Osteoblast (primary cell): ENCODE results near the gene ATP1B3. TPM values are rescaled to one million over a fixed set of nuclear protein-coding genes. Genes with fewer than 3 reads are reported as not detected.

Source experiments
- DNase-seq: peaks from one replicate; pipeline ENCODE4 v3.0.0; 2011; ENCODE audit warnings: low spot score, mixed read lengths; ENCODE audit not compliant: insufficient read length; ENCODE audit errors: missing footprints
- H2AFZ ChIP-seq: 2 replicates; pipeline ENCODE4 v1.6.0; 2011; ENCODE audit warnings: mild to moderate bottlenecking, low read length
- H3K27ac ChIP-seq: 2 replicates; pipeline ENCODE4 v1.5.1; 2011; ENCODE audit warnings: mild to moderate bottlenecking, low read depth, low read length, moderate library complexity
- H3K27me3 ChIP-seq: 2 replicates; pipeline ENCODE4 v1.6.0; 2012; ENCODE audit warnings: mild to moderate bottlenecking, control low read depth, inconsistent platforms, low read length, moderate library complexity; ENCODE audit not compliant: insufficient read depth
- H3K36me3 ChIP-seq: 2 replicates; pipeline ENCODE4 v1.5.1; 2011; ENCODE audit warnings: mild to moderate bottlenecking, low read length, control low read depth, moderate library complexity; ENCODE audit not compliant: insufficient read depth
- H3K4me1 ChIP-seq: 2 replicates; pipeline ENCODE4 v1.5.1; 2011; ENCODE audit warnings: mild to moderate bottlenecking, low read length, control low read depth, moderate library complexity; ENCODE audit not compliant: insufficient read depth
- H3K4me2 ChIP-seq: 2 replicates; pipeline ENCODE4 v1.6.0; 2011; ENCODE audit warnings: mild to moderate bottlenecking, low read length; ENCODE audit not compliant: insufficient read depth
- H3K4me3 ChIP-seq: fragments of 200-600 bp; sonication (generic); 3 replicates; pipeline ENCODE4 v1.5.1; 2012; ENCODE audit warnings: mild to moderate bottlenecking, low read length, inconsistent platforms; ENCODE audit not compliant: insufficient read depth
- H3K79me2 ChIP-seq: 2 replicates; pipeline ENCODE4 v1.6.0; 2012; ENCODE audit warnings: mild to moderate bottlenecking, low read length, control low read depth, inconsistent platforms; ENCODE audit not compliant: insufficient read depth
- H3K9me3 ChIP-seq: 2 replicates; pipeline ENCODE4 v1.5.1; 2011; ENCODE audit warnings: low read depth, low read length, control low read depth
- H4K20me1 ChIP-seq: 2 replicates; pipeline ENCODE4 v1.6.0; 2012; ENCODE audit warnings: mild to moderate bottlenecking, low read length, control low read depth; ENCODE audit not compliant: insufficient read depth
- total RNA-seq: library from RNA; depleted of rRNA; stranded (reverse); fragments of >200 nt; gene quantifications from 2 replicates; pipeline ENCODE4 v1.2.3, GENCODE V29; 2012
- TF ChIP-seq, protein P1 (sequence below): IDR thresholded peaks from 2 replicates; pipeline ENCODE4 v1.5.1; 2011; ENCODE audit warnings: mild to moderate bottlenecking, low read depth, low read length, moderate library complexity; ENCODE audit errors: extremely low read depth

Gene ATP1B3
- total RNA-seq, 1 donor, result 37.3 TPM

GRCh38 chr3:141834292-141834691, 42.2 kb upstream of the ATP1B3 start:
- Histone ChIP-seq H3K9me3 (no peaks in the 10 kb centered on the region), H3K4me2 (no peak overlapping the region), H3K79me2 (no peaks in the 10 kb centered on the region), H3K27me3 (peaks cover 3% of the 10 kb centered on the region), H2AFZ (no peak overlapping the region), H3K4me3 (no peak overlapping the region), H3K36me3 (no peaks in the 10 kb centered on the region), H4K20me1 (no peaks in the 10 kb centered on the region), H3K27ac (no peak overlapping the region), H3K4me1 (no peaks in the 10 kb centered on the region)
- TF ChIP-seq, protein P1, sequence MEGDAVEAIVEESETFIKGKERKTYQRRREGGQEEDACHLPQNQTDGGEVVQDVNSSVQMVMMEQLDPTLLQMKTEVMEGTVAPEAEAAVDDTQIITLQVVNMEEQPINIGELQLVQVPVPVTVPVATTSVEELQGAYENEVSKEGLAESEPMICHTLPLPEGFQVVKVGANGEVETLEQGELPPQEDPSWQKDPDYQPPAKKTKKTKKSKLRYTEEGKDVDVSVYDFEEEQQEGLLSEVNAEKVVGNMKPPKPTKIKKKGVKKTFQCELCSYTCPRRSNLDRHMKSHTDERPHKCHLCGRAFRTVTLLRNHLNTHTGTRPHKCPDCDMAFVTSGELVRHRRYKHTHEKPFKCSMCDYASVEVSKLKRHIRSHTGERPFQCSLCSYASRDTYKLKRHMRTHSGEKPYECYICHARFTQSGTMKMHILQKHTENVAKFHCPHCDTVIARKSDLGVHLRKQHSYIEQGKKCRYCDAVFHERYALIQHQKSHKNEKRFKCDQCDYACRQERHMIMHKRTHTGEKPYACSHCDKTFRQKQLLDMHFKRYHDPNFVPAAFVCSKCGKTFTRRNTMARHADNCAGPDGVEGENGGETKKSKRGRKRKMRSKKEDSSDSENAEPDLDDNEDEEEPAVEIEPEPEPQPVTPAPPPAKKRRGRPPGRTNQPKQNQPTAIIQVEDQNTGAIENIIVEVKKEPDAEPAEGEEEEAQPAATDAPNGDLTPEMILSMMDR, result no peak
- no peak for DNase-seq

DNA sequence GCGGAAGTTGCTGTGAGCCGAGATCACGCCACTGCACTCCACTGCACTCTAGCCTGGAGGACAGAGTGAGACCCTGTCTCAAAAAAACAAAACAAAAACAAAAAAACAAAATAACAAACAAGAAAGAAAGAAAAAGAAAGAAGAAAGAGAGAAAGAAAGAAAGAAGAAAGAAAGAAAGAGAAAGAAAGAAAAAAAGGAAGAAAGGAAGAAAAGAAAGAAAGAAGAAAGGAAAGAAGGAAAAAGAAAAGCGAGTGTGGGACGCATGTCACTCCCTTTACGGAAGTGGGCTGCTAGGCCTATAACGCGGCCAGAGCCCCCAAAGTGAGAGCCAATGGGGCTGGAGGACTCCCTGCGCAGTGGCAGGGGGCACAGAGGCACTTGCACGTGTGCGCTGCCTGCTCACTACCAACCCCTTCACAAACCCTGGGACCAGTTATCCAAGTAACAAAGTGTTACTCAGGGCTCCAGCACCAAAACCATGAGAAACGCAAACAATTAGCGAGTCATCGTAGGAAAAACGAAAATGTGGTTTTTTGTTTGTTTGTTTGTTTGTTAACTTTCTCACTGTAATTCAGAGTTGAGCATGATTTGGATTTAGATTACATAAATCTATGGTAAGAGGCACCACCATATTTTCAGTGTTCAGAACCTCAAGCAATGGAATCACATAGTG, 40.8 kb upstream of the ATP1B3 start:
- no peak overlapping the region for H3K4me2 ChIP-seq
- no peaks in the 10 kb centered on the region for H3K36me3 ChIP-seq
- H3K27ac ChIP-seq, result no peak overlapping the region
- peaks cover 2% of the 10 kb centered on the region for H3K4me1 ChIP-seq
- no peaks in the 10 kb centered on the region for H3K79me2 ChIP-seq
- H2AFZ ChIP-seq, result no peak overlapping the region
- no peaks in the 10 kb centered on the region for H3K27me3 ChIP-seq
- H3K9me3 ChIP-seq, result no peaks in the 10 kb centered on the region
- H4K20me1 ChIP-seq, result no peaks in the 10 kb centered on the region
- TF ChIP-seq, protein P1, result no peak
- no peak overlapping the region for H3K4me3 ChIP-seq
- DNase-seq, result no peak

GRCh38 chr3:141839389-141839788, 37.1 kb upstream of the ATP1B3 start:
- Histone ChIP-seq H3K9me3 (no peaks in the 10 kb centered on the region), H3K36me3 (no peaks in the 10 kb centered on the region), H3K4me2 (no peak overlapping the region), H3K79me2 (no peaks in the 10 kb centered on the region), H3K27ac (no peak overlapping the region), H4K20me1 (no peaks in the 10 kb centered on the region), H3K27me3 (no peaks in the 10 kb centered on the region), H3K4me1 (peaks cover 11% of the 10 kb centered on the region), H3K4me3 (no peak overlapping the region), H2AFZ (no peak overlapping the region)
- DNase-seq, result no peak
- TF ChIP-seq, protein P1, result no peak

DNA sequence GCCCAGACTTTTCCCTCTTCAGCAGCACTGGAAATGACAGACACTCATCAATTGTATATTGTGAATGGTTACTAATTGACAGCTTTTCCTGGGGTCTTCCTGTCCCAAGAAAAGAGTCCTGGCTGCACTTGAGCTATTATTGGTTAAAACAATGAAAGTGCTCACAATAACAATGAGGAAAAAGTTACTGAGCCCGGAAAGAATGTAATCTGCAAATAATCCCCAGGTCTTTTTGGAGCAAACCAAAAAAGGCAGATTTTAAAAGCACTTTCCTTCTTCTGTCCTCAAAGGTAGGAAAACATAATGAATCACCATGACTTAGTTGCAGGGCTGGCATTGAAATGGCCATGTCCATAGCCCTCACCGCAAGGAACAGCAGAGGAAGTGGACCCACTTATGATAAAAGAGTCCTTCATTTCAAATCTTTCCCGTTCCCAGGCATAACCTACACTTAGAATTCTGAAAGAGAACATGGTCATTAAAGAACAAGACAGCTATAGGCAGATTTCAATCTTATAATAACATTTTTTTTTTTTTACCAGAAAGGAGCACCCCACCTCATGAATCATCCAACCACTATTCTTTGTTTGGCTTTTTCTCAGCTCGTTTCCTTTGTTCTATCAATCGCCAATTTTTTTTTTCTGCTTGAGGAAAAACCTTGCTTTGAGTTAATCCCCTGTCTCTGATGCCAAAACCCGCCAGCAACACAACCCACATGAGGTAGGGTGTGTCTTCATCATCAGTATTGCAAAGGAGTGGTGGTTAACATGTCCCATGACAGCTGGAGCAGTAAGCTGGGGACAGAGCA, 35.5 kb upstream of the ATP1B3 start:
- H3K27ac ChIP-seq, result peak overlapping the region; percentile 10
- no peaks in the 10 kb centered on the region for H3K79me2 ChIP-seq
- TF ChIP-seq, protein P1, result no peak
- H3K27me3 ChIP-seq, result no peaks in the 10 kb centered on the region
- no peaks in the 10 kb centered on the region for H4K20me1 ChIP-seq
- peak overlapping the region; percentile 64 for H3K4me2 ChIP-seq
- peaks cover 11% of the 10 kb centered on the region for H3K4me1 ChIP-seq
- peak; percentile 76 for DNase-seq
- H3K36me3 ChIP-seq, result no peaks in the 10 kb centered on the region
- H2AFZ ChIP-seq, result peak overlapping the region; percentile 60
- H3K9me3 ChIP-seq, result no peaks in the 10 kb centered on the region
- no peak overlapping the region for H3K4me3 ChIP-seq
